Cardiac fibroblast (primary cell): ENCODE measurements around the gene NUP93.

ENCODE experiments used
- DNase-seq, 2 donors: peaks; one replicate each; pipeline versions ENCODE4 v3.0.0 to v3.0.0-alpha.2; 2010; ENCODE audit warnings: low read depth in 2 of 2
- H3K4me3 ChIP-seq, 2 donors: replicated peaks in 1 of 2; 1 replicate in 1 of 2; 2 replicates in 1 of 2; pipeline ENCODE4 v1.5.1; 2011; ENCODE audit warnings: low read depth in 2 of 2, low read length in 2 of 2, mild to moderate bottlenecking in 2 of 2, moderate library complexity in 1 of 2
- TF ChIP-seq, protein P1 (sequence below): IDR thresholded peaks from one replicate; pipeline ENCODE4 v1.5.1; 2011; ENCODE audit warnings: low read depth, mild to moderate bottlenecking, low read length, inconsistent platforms

The NUP93 gene

DNA sequence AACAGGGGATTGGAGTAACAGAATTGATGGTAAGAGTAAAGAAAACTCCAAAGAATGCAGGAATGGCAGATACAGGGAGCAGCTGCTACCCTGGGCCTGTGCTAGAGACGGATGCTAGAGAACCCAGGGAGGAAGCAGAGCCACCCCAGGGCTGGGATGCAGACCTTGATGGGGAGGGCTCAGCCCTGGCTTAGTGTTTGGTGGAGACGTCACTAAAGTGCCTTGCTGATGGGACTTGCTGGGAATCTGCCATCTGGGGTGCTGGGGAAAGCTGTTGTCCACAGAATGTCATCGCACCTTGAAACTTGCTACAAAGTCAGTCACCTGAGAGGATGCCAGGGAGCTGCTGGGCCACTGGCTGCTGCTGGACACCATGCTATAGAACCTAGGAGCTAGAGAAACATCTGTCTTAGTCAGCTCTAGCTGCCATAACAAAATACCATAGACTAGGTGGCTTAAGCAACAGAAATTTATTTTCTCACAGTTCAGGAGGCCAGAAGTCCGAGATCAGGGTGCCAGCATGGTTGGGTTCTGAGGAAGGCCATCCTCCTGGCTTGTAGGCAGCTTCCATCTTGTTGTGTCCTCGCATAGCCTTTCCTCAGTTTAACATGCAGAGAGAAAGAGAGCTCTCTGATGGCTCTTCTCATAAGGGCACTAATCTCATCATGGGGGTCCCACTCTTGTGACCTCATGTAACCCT, 32.3 kb upstream of the NUP93 start:
- DNase-seq = no peak
- TF ChIP-seq, protein P1, sequence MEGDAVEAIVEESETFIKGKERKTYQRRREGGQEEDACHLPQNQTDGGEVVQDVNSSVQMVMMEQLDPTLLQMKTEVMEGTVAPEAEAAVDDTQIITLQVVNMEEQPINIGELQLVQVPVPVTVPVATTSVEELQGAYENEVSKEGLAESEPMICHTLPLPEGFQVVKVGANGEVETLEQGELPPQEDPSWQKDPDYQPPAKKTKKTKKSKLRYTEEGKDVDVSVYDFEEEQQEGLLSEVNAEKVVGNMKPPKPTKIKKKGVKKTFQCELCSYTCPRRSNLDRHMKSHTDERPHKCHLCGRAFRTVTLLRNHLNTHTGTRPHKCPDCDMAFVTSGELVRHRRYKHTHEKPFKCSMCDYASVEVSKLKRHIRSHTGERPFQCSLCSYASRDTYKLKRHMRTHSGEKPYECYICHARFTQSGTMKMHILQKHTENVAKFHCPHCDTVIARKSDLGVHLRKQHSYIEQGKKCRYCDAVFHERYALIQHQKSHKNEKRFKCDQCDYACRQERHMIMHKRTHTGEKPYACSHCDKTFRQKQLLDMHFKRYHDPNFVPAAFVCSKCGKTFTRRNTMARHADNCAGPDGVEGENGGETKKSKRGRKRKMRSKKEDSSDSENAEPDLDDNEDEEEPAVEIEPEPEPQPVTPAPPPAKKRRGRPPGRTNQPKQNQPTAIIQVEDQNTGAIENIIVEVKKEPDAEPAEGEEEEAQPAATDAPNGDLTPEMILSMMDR = no peak
- H3K4me3 ChIP-seq = no peak overlapping the region

DNA sequence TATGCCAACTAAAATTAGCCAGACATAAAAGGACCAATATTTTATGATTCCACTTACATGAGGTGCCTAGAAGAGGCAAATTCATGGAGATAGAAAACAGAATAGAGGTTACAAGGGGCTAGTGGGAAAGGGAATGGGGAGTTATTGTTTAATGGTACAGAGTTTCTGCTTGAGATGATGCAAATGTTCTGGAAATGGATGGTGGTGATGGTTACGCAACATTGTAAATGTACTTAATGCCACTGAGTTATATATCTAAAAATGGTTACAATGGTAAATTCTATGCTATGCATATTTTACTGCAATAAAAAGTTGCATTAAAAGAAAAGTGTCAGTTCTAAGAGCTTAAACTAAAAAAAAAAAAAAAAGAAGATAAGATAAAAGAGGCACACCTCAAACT, 29.7 kb upstream of the NUP93 start:
- peak; percentile 30 to 38 for DNase-seq
- H3K4me3 ChIP-seq = no peak overlapping the region
- TF ChIP-seq, protein P1 = no peak

DNA sequence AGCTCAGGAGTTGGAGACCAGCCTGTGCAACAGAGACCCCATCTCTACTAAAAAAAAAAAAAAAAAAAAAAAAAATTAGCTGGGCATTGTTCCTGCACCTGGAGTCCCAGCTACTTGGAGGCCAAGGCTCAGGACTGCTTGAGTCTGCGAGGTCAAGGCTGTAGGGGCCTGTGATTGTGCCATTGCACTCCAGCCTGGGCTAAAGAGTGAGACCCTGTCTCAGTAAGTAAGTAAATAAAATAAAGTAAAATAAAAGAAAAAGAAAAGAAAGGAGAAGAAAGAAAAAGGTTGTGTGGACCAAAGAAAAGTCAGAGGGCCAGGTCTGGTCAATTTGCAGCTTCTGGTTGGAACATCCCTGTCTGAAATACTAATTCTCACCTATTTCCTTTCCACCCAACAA, 29.3 kb upstream of the NUP93 start:
- TF ChIP-seq, protein P1 = no peak
- no peak overlapping the region for H3K4me3 ChIP-seq
- DNase-seq = no peak

DNA sequence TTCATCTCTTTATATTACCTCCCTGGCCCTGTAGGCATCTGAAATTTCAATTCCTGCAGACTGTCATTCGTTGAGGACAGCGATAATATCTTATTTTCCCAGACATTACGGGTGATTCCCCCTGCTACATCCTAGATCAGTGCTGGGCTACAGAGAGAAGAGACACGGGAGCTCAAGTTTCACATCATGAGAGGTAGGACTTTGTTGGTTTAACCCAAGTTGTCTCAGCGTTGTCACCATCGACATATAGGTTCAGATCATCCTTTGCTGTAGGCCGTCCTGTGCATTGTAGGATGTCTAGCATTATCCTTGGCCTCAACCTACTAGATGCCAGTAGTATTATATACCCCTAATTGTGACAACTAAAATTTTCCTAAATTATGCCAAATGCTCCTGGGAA, 28.4 kb upstream of the NUP93 start:
- TF ChIP-seq, protein P1 = no peak
- DNase-seq = no peak

DNA sequence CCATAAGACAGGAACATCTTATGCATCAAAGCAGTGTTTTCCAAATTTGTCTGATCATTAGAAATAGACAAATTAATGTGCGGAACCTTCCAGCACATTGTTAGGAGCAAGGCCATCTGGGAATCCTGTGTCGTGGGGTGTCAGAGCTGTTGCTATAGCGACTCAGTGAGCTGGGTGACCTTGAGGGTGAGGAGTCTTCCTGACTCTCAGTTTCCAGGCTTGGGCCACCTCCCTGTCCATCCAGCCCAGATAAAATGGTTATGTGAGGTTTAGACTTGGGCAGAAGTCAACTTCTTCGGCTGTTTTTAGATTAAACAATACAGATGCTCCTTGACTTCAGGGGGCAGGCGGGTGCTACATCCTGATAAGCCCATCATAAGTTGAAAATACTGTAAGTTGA, 27.1 kb upstream of the NUP93 start:
- TF ChIP-seq, protein P1 = no peak
- no peak overlapping the region for H3K4me3 ChIP-seq
- no peak for DNase-seq

More for the DNA sequence above, 28.4 kb upstream of the NUP93 start:
- no peak overlapping the region for H3K4me3 ChIP-seq

DNA sequence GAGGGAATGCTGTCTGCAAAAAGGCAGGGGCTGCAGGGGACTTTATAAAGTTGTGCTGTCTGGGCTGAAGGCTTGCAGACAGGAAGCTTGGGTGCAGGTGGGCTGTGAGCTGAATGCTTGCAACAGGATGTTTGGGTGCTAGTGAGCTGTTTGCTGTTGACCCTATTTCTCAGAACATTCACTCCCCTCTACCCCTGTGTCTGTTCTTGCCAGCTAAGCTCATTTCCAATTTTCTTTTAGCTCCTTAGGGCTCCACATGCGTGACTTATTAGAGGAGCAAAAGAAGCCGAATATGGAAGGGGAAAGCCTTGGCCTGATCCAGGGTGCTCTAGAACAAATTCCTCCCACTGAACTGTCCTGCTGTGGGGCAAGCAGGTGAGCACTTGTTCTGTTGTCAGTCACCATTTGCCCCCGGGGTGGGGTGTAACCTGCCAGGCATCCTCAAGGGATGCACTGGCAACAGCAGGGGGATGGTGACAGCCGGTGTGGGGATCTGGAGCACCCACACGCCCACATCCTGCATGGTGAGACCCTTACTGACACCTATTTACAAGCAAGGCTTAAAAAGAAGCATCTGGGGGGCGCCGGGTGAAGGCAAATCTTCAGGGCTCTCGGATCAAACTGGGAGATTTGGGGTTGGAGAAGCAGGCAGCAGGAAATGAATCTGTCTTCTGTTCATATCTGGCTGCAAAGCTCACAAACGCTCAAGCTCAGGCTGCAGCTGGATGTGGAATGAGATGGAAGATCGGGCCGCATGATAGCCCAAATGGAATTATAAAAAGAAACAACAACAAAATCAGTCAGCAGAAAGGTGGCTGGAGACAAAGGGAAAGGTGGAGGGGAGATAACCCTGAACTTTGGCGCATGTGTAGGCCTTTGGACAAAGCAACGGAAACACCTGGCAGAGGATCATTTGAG, 21.1 kb upstream of the NUP93 start:
- no peak overlapping the region for H3K4me3 ChIP-seq
- no peak for DNase-seq
- TF ChIP-seq, protein P1 = no peak
